Measurements from ENCODE around the gene LRIT1. TPM values are rescaled to one million over a fixed set of nuclear protein-coding genes. Genes with fewer than 3 reads are reported as not detected.

The LRIT1 gene
- total RNA-seq, 1 experiment from 2014 or later = not detected

DNA sequence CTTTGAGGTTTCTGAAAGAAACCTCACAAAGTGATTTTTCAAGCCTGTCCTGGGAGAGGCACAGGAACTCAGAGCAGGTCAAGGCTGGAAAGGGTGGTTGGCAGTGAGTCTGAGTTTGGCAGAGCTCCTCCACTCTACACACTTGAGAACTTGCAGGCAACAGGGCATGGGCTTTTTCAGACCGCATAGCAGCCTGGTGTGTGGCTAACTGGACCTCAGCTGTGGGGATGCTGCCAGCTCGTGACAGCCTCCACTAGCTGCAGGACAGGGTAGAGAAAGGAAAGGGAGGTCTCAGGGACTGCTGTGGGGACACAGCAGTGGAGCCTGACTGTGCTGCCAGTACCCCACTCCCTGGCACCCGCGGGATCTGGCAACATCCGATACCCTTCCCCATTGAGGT, 44.4 kb downstream of the LRIT1 start:
- intact Hi-C loops (cut with micrococcal nuclease; ENCODE audit: unreplicated experiment) = no loop called here
- Histone ChIP-seq H3F3A (ENCODE audit: insufficient read depth, low read depth) (no peaks in the 10 kb centered on the region), H4K20me1 (ENCODE audit: insufficient read depth) (0 out of 2 replicates have a peak, but pooled peaks cover 9% of the 10 kb centered on the region), H3K27ac (no peak overlapping the region), H3K27me3 (ENCODE audit: insufficient read depth, low read depth) (peaks cover 92% of the 10 kb centered on the region), H3K4me2 (no peak overlapping the region), H2AFZ (no peak overlapping the region), H3K4me1 (replicated peaks; ENCODE audit: insufficient read depth) (no peaks in the 10 kb centered on the region), H3K79me2 (ENCODE audit: low read depth) (no peaks in the 10 kb centered on the region), H3K4me3 (no peak overlapping the region), H3K9me3 (ENCODE audit: insufficient read depth, low read depth) (no peaks in the 10 kb centered on the region), H3K9me2 (ENCODE audit: insufficient read depth) (no peaks in the 10 kb centered on the region), H3K36me3 (ENCODE audit: low read depth) (no peaks in the 10 kb centered on the region)
- no peak for TF ChIP-seq EZH2 (IDR thresholded peaks at IDR 0.05; ENCODE audit: low read depth)
- TF ChIP-seq, protein P1, sequence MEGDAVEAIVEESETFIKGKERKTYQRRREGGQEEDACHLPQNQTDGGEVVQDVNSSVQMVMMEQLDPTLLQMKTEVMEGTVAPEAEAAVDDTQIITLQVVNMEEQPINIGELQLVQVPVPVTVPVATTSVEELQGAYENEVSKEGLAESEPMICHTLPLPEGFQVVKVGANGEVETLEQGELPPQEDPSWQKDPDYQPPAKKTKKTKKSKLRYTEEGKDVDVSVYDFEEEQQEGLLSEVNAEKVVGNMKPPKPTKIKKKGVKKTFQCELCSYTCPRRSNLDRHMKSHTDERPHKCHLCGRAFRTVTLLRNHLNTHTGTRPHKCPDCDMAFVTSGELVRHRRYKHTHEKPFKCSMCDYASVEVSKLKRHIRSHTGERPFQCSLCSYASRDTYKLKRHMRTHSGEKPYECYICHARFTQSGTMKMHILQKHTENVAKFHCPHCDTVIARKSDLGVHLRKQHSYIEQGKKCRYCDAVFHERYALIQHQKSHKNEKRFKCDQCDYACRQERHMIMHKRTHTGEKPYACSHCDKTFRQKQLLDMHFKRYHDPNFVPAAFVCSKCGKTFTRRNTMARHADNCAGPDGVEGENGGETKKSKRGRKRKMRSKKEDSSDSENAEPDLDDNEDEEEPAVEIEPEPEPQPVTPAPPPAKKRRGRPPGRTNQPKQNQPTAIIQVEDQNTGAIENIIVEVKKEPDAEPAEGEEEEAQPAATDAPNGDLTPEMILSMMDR (conservative IDR thresholded peaks at IDR 0.05) = no peak
- CTCF ChIA-PET = no interaction called here
- no TSS peak for BruUV-seq (replicated peaks)
- DNase-seq = no peak
- POLR2A ChIA-PET (ENCODE audit: unreplicated experiment) = no interaction called here

- no TSS peak for BruUV-seq (replicated peaks)
- intact Hi-C loops (cut with micrococcal nuclease; ENCODE audit: unreplicated experiment) = no loop called here
Observed at GRCh38 chr10:84196083-84196482, 45.3 kb downstream of the LRIT1 start.

DNA sequence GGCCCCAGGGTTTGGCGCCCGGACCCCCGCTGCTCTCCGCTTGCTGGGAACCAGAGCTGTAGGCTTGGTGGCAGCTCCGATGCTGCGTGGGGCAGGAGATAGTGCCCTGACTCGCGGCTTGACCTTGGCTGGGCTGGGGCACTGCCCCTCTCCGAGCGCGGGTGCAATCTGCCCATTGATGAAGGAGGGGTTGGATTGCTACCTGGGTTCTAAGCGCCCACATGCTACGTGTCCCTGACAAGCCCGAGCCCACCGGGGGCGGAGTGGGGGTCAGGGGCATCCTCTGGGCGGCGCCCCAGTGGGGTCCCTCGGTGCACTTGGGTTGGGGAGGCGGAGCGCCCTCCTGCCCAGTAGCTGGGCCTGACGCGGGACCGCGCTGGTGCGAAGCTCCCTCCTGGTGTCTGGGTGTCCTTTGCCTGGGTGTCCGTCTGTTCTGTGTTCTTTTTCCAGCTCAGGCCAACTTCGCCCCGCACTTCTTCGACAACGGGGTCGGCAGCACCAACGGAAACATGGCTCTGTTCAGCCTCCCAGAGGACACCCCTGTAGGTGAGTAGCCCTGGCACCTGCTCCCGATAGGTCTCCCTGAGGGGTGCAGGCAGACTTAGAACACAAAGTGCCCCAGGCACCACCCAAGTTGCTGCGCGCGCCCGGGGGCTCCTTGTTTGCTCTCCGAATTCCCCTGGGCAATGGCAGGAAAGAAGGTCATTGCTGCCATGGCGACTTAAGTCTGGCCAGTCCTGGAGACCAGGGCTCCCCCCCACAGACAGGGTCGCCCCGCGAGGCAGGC, 46.1 kb downstream of the LRIT1 start:
- H3K4me3 ChIP-seq = no peak overlapping the region
- POLR2A ChIA-PET (ENCODE audit: unreplicated experiment) = no interaction called here
- peaks cover 92% of the 10 kb centered on the region for H3K27me3 ChIP-seq (ENCODE audit: insufficient read depth, low read depth)

More at GRCh38 chr10:84196083-84196482, 45.3 kb downstream of the LRIT1 start:
- H3K4me2 ChIP-seq = no peak overlapping the region
- no peaks in the 10 kb centered on the region for H3K79me2 ChIP-seq (ENCODE audit: low read depth)
- H3K9me3 ChIP-seq (ENCODE audit: insufficient read depth, low read depth) = no peaks in the 10 kb centered on the region
- H3F3A ChIP-seq (ENCODE audit: insufficient read depth, low read depth) = no peaks in the 10 kb centered on the region
- H3K4me1 ChIP-seq (replicated peaks; ENCODE audit: insufficient read depth) = no peaks in the 10 kb centered on the region
- no peak overlapping the region for H2AFZ ChIP-seq
- peak in 1 of 2 experiments; percentile 78 for DNase-seq
- no peak overlapping the region for H3K27ac ChIP-seq
- 0 out of 2 replicates have a peak, but pooled peaks cover 9% of the 10 kb centered on the region for H4K20me1 ChIP-seq (ENCODE audit: insufficient read depth)
- no peak overlapping the region for H3K4me3 ChIP-seq
- H3K9me2 ChIP-seq (ENCODE audit: insufficient read depth) = no peaks in the 10 kb centered on the region
- H3K27me3 ChIP-seq (ENCODE audit: insufficient read depth, low read depth) = peaks cover 92% of the 10 kb centered on the region
- no peak for TF ChIP-seq EZH2 (IDR thresholded peaks at IDR 0.05; ENCODE audit: low read depth)
- TF ChIP-seq, protein P1 (conservative IDR thresholded peaks at IDR 0.05) = no peak
- ChIA-PET POLR2A (ENCODE audit: unreplicated experiment) (no interaction called here), CTCF (interaction anchor here (0.6 kb wide), 1 partner anchor 332 kb away, joined by 5 read pairs; no protein-coding TSS in a partner anchor)
- no peaks in the 10 kb centered on the region for H3K36me3 ChIP-seq (ENCODE audit: low read depth)

More for the DNA sequence above, 46.1 kb downstream of the LRIT1 start:
- H3K9me2 ChIP-seq (ENCODE audit: insufficient read depth) = no peaks in the 10 kb centered on the region
- H3K9me3 ChIP-seq (ENCODE audit: insufficient read depth, low read depth) = no peaks in the 10 kb centered on the region
- H3K27ac ChIP-seq = no peak overlapping the region
- H4K20me1 ChIP-seq (ENCODE audit: insufficient read depth) = 0 out of 2 replicates have a peak, but pooled peaks cover 9% of the 10 kb centered on the region
- H3K36me3 ChIP-seq (ENCODE audit: low read depth) = no peaks in the 10 kb centered on the region
- no peak overlapping the region for H3K4me2 ChIP-seq
- intact Hi-C loops (cut with micrococcal nuclease; ENCODE audit: unreplicated experiment) = no loop called here
- H2AFZ ChIP-seq = no peak overlapping the region
- no peak for DNase-seq
- H3F3A ChIP-seq (ENCODE audit: insufficient read depth, low read depth) = no peaks in the 10 kb centered on the region
- CTCF ChIA-PET = no interaction called here
- TF ChIP-seq EZH2 (IDR thresholded peaks at IDR 0.05; ENCODE audit: low read depth) = no peak
- TF ChIP-seq, protein P1 (conservative IDR thresholded peaks at IDR 0.05) = no peak
- no TSS peak for BruUV-seq (replicated peaks)
- H3K79me2 ChIP-seq (ENCODE audit: low read depth) = no peaks in the 10 kb centered on the region
- no peaks in the 10 kb centered on the region for H3K4me1 ChIP-seq (replicated peaks; ENCODE audit: insufficient read depth)

Measured in PC-9 (cell line).